Coronary artery (tissue), 2 donors: ENCODE data around the gene MINPP1.
"Not testable (repeated sequence)": the region's sequence is repeated elsewhere in the genome, so short reads cannot be mapped to it uniquely, and the experiment has no call there.

ENCODE experiments used
- DNase-seq: peaks from one replicate; pipeline ENCODE4 v3.0.0-alpha.2; 2017; ENCODE audit warnings: low spot score
- H3K27ac ChIP-seq, 2 donors: fragments of 200-600 bp; sonication (generic); one replicate each; pipeline ENCODE4 v1.5.1; 2016 to 2019
- H3K4me3 ChIP-seq: fragments of 200-600 bp; sonication (generic); 2 replicates; pipeline ENCODE4 v1.5.1; 2016; ENCODE audit warnings: mild to moderate bottlenecking, moderate library complexity
- CTCF ChIP-seq: fragments of 200-600 bp; sonication (generic); IDR thresholded peaks from one replicate; pipeline ENCODE4 v1.5.1; 2019; ENCODE audit warnings: antibody characterized with exemption

The MINPP1 gene

GRCh38 chr10:87504640-87505365 is at the start of gene MINPP1:
TSS of gene MINPP1 (plus strand) at chr10:87504893. CDS start at chr10:87504916, 23 bp downstream.
- peak within 1 kb of the TSS; percentile 93 for H3K4me3 ChIP-seq
- peak within 1 kb of the TSS; percentile 63 to 84 for H3K27ac ChIP-seq
- DNase-seq = peak; percentile 87
- no peak for TF ChIP-seq CTCF

GRCh38 chr10:87456586-87457220 is 48.0 kb upstream of the MINPP1 start:
- H3K27ac ChIP-seq, DNase-seq, H3K4me3 ChIP-seq: not testable (repeated sequence)

GRCh38 chr10:87461751-87462150 is 42.9 kb upstream of the MINPP1 start:
- not testable (repeated sequence) for H3K4me3 ChIP-seq, DNase-seq, H3K27ac ChIP-seq

GRCh38 chr10:87466849-87467248 is 37.8 kb upstream of the MINPP1 start:
- not testable (repeated sequence) for DNase-seq, H3K27ac ChIP-seq

GRCh38 chr10:87488733-87489132 is 16.0 kb upstream of the MINPP1 start:
- H3K4me3 ChIP-seq, DNase-seq, H3K27ac ChIP-seq: not testable (repeated sequence)

More at GRCh38 chr10:87466849-87467248, 37.8 kb upstream of the MINPP1 start:
- not testable (repeated sequence) for H3K4me3 ChIP-seq

- DNase-seq, H3K4me3 ChIP-seq, H3K27ac ChIP-seq: not testable (repeated sequence)
These were observed 14.4 kb upstream of the MINPP1 start for GRCh38 chr10:87490285-87490684.

GRCh38 chr10:87492450-87492849 is 12.2 kb upstream of the MINPP1 start:
- H3K4me3 ChIP-seq, H3K27ac ChIP-seq, DNase-seq: not testable (repeated sequence)

- H3K4me3 ChIP-seq, DNase-seq, H3K27ac ChIP-seq: not testable (repeated sequence)
These were observed 9.2 kb upstream of the MINPP1 start for GRCh38 chr10:87495446-87495845.

- DNase-seq, H3K27ac ChIP-seq, H3K4me3 ChIP-seq: not testable (repeated sequence)
These were observed 7.3 kb upstream of the MINPP1 start for GRCh38 chr10:87497386-87497785.

GRCh38 chr10:87498106-87498789 is 6.4 kb upstream of the MINPP1 start:
- H3K27ac ChIP-seq, DNase-seq, H3K4me3 ChIP-seq: not testable (repeated sequence)

- H3K4me3 ChIP-seq = no peak overlapping the region
- H3K27ac ChIP-seq = no peak overlapping the region
- DNase-seq = no peak
- no peak for TF ChIP-seq CTCF
These were observed 4.0 kb upstream of the MINPP1 start for GRCh38 chr10:87500646-87501048.

- no peak for TF ChIP-seq CTCF
- H3K4me3 ChIP-seq = no peak overlapping the region
- DNase-seq = no peak
- H3K27ac ChIP-seq = no peak overlapping the region
These were observed 1.3 kb upstream of the MINPP1 start for GRCh38 chr10:87503401-87503800.
